ENCODE data around the gene NRBF2. TPM values are rescaled to one million over a fixed set of nuclear protein-coding genes. Genes with fewer than 3 reads are reported as not detected.

The NRBF2 gene
- total RNA-seq, 1 experiment from 2014 or later = 24.8 TPM

DNA sequence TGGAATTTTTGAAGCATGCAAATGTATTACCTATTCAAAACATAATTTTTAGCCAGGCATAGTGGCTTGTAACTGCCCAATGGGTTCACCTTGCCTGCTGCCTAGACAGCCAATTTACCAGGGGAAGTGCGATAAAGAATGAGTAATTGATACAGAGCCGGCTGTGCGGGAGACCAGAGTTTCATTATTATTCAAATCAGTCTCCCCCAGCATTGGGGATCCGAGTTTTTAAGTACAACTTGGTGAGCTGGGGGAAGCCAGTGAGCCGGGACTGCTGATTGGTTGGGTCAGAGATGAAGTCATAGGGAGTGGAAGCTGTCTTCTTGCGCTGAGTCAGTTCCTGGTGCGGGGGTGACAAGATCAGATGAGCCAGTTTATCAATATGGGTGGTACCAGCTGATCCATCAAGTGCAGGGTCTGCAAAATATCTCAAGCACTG, 29.1 kb upstream of the NRBF2 start:
- Histone ChIP-seq H3K4me3 (ENCODE audit: low read depth, low read length, poor library complexity, severe bottlenecking) (no peak overlapping the region), H3K4me1 (ENCODE audit: insufficient read depth, low read length, poor library complexity, severe bottlenecking) (no peaks in the 10 kb centered on the region), H3K9me3 (ENCODE audit: low read depth, low read length, poor library complexity, severe bottlenecking) (no peaks in the 10 kb centered on the region), H3K27me3 (replicated peaks; ENCODE audit: insufficient read depth, low read depth, low read length, poor library complexity) (no peaks in the 10 kb centered on the region), H3K36me3 (ENCODE audit: insufficient read depth, low read length, poor library complexity, severe bottlenecking) (no peaks in the 10 kb centered on the region), H3K27ac (ENCODE audit: low read depth, low read length, poor library complexity, severe bottlenecking) (no peak overlapping the region)
- ChIA-PET POLR2A (ENCODE audit: low non-redundant PET) (no interaction called here), CTCF (no interaction called here)
- TF ChIP-seq, protein P1, sequence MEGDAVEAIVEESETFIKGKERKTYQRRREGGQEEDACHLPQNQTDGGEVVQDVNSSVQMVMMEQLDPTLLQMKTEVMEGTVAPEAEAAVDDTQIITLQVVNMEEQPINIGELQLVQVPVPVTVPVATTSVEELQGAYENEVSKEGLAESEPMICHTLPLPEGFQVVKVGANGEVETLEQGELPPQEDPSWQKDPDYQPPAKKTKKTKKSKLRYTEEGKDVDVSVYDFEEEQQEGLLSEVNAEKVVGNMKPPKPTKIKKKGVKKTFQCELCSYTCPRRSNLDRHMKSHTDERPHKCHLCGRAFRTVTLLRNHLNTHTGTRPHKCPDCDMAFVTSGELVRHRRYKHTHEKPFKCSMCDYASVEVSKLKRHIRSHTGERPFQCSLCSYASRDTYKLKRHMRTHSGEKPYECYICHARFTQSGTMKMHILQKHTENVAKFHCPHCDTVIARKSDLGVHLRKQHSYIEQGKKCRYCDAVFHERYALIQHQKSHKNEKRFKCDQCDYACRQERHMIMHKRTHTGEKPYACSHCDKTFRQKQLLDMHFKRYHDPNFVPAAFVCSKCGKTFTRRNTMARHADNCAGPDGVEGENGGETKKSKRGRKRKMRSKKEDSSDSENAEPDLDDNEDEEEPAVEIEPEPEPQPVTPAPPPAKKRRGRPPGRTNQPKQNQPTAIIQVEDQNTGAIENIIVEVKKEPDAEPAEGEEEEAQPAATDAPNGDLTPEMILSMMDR (conservative IDR thresholded peaks at IDR 0.05; ENCODE audit: low read depth, low read length) = no peak
- TF ChIP-seq EZH2 (IDR thresholded peaks at IDR 0.05; ENCODE audit: borderline replicate concordance, low read depth, low read length, poor library complexity, severe bottlenecking) = no peak
- no TSS peak for BruUV-seq (replicated peaks)
- intact Hi-C loops (cut with micrococcal nuclease; ENCODE audit: unreplicated experiment) = no loop called here
- DNase-seq (ENCODE audit: low spot score) = peak; percentile 48

DNA sequence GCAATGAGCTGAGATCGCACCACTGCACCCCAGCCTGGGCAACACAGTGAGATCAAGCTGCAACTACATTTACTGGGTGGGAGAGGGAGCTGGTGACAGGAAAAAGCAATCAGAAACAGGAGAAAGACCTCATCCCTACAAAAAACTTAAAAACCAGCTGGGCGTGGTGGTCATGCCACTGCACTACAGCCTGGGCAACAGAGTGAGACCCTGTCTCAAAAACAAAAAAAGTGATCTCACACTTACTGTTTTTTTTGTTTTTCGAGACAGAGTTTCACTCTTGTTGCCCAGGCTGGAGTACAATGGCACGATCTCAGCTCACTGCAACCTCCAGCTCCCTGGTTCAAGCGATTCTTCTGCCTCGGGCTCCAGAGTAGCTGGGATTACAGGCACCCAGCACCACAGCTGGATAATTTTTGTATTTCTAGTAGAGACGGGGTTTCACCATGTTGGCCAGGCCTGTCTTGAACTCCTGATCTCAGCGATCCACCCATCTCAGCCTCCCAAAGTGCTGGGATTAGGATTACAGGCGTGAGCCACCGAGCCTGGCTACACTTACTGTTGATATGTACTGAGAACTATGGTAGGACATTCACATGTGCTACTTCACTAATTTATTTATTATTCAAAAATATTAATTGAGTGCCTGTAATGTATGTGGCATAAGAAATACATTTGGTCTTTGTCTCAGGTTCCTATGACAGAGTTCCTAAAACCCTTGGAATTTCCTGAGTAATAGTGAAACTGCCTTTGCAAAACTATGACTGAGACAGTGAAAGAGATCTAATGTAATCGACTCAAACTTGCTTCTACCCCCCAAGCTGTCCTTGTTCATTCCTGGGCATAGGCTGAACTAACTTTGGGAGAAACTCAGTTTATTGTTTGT, 27.7 kb upstream of the NRBF2 start:
- ChIA-PET POLR2A (ENCODE audit: low non-redundant PET) (interaction anchor here (0.7 kb wide), 1 partner anchor 35 kb away, joined by 4 read pairs; no protein-coding TSS in a partner anchor), CTCF (no interaction called here)
- Histone ChIP-seq H3K4me3 (ENCODE audit: low read depth, low read length, poor library complexity, severe bottlenecking) (no peak overlapping the region), H3K27ac (ENCODE audit: low read depth, low read length, poor library complexity, severe bottlenecking) (no peak overlapping the region), H3K36me3 (ENCODE audit: insufficient read depth, low read length, poor library complexity, severe bottlenecking) (no peaks in the 10 kb centered on the region), H3K27me3 (replicated peaks; ENCODE audit: insufficient read depth, low read depth, low read length, poor library complexity) (no peaks in the 10 kb centered on the region), H3K9me3 (ENCODE audit: low read depth, low read length, poor library complexity, severe bottlenecking) (no peaks in the 10 kb centered on the region), H3K4me1 (ENCODE audit: insufficient read depth, low read length, poor library complexity, severe bottlenecking) (no peaks in the 10 kb centered on the region)
- DNase-seq (ENCODE audit: low spot score) = no peak
- no TSS peak for BruUV-seq (replicated peaks)
- intact Hi-C loops (cut with micrococcal nuclease; ENCODE audit: unreplicated experiment) = no loop called here
- no peak for TF ChIP-seq EZH2 (IDR thresholded peaks at IDR 0.05; ENCODE audit: borderline replicate concordance, low read depth, low read length, poor library complexity, severe bottlenecking)

DNA sequence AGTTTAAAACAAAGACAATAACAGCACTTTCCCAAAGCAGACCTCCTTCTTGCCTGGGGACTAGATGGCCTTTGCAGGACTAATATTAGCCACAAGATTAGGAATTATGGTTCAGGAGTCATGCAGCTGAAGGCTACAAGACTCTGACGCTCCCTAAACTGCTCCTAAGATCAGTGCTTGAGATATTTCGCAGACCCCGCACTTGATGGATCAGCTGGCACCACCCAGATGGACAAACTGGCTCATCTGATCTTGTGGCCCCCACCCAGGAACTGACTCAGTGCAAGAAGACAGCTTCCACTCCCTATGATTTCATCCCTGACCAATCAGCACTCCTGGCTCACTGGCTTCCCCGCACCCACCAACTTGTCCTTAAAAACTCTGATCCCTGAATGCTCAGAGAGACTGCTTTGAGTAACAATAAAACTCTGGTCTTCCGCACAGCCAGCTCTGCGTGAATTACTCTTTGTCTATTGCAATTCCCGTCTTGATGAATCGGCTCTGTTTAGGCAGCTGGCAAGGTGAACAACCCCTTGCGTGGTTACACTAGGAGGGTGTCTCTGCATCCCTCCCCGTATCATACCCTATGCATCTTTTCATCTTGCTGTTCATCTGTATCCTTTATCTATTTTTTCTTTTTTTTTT, 26.9 kb upstream of the NRBF2 start:
- Histone ChIP-seq H3K9me3 (ENCODE audit: low read depth, low read length, poor library complexity, severe bottlenecking) (no peaks in the 10 kb centered on the region), H3K27me3 (replicated peaks; ENCODE audit: insufficient read depth, low read depth, low read length, poor library complexity) (no peaks in the 10 kb centered on the region), H3K36me3 (ENCODE audit: insufficient read depth, low read length, poor library complexity, severe bottlenecking) (no peaks in the 10 kb centered on the region), H3K4me3 (ENCODE audit: low read depth, low read length, poor library complexity, severe bottlenecking) (no peak overlapping the region), H3K27ac (ENCODE audit: low read depth, low read length, poor library complexity, severe bottlenecking) (no peak overlapping the region), H3K4me1 (ENCODE audit: insufficient read depth, low read length, poor library complexity, severe bottlenecking) (no peaks in the 10 kb centered on the region)
- no peak for DNase-seq (ENCODE audit: low spot score)
- POLR2A ChIA-PET (ENCODE audit: low non-redundant PET) = interaction anchor here (0.7 kb wide), 1 partner anchor 34 kb away, joined by 4 read pairs; no protein-coding TSS in a partner anchor
- intact Hi-C loops (cut with micrococcal nuclease; ENCODE audit: unreplicated experiment) = no loop called here
- TF ChIP-seq, protein P1 (conservative IDR thresholded peaks at IDR 0.05; ENCODE audit: low read depth, low read length) = no peak
- no peak for TF ChIP-seq EZH2 (IDR thresholded peaks at IDR 0.05; ENCODE audit: borderline replicate concordance, low read depth, low read length, poor library complexity, severe bottlenecking)
- CTCF ChIA-PET = no interaction called here
- BruUV-seq (replicated peaks) = no TSS peak
